Fibroblast of mammary gland (primary cell): Measurements from ENCODE around the gene OSBPL5.

Experiments
- DNase-seq: peaks from one replicate; pipeline ENCODE4 v3.0.0-alpha.2; 2010; ENCODE audit warnings: low read depth
- H3K4me3 ChIP-seq: 2 replicates; pipeline ENCODE4 v1.5.1; 2011; ENCODE audit warnings: low read depth, mild to moderate bottlenecking, low read length, moderate library complexity; ENCODE audit not compliant: control insufficient read depth
- TF ChIP-seq, protein P1 (sequence below): conservative IDR thresholded peaks from 2 replicates; pipeline ENCODE4 v1.5.1; 2011; ENCODE audit warnings: low read depth, low read length, inconsistent platforms; ENCODE audit not compliant: control insufficient read depth, insufficient read depth

The OSBPL5 gene

GRCh38 chr11:3166268-3167142 lies 1.4 kb upstream of the OSBPL5 start:
- no peak overlapping the region for H3K4me3 ChIP-seq
- DNase-seq: no peak
- TF ChIP-seq, protein P1, sequence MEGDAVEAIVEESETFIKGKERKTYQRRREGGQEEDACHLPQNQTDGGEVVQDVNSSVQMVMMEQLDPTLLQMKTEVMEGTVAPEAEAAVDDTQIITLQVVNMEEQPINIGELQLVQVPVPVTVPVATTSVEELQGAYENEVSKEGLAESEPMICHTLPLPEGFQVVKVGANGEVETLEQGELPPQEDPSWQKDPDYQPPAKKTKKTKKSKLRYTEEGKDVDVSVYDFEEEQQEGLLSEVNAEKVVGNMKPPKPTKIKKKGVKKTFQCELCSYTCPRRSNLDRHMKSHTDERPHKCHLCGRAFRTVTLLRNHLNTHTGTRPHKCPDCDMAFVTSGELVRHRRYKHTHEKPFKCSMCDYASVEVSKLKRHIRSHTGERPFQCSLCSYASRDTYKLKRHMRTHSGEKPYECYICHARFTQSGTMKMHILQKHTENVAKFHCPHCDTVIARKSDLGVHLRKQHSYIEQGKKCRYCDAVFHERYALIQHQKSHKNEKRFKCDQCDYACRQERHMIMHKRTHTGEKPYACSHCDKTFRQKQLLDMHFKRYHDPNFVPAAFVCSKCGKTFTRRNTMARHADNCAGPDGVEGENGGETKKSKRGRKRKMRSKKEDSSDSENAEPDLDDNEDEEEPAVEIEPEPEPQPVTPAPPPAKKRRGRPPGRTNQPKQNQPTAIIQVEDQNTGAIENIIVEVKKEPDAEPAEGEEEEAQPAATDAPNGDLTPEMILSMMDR: no peak

GRCh38 chr11:3165916-3166267 lies 782 bp upstream of the OSBPL5 start:
- TF ChIP-seq, protein P1: no peak
- H3K4me3 ChIP-seq: no peak overlapping the region
- DNase-seq: no peak

DNA sequence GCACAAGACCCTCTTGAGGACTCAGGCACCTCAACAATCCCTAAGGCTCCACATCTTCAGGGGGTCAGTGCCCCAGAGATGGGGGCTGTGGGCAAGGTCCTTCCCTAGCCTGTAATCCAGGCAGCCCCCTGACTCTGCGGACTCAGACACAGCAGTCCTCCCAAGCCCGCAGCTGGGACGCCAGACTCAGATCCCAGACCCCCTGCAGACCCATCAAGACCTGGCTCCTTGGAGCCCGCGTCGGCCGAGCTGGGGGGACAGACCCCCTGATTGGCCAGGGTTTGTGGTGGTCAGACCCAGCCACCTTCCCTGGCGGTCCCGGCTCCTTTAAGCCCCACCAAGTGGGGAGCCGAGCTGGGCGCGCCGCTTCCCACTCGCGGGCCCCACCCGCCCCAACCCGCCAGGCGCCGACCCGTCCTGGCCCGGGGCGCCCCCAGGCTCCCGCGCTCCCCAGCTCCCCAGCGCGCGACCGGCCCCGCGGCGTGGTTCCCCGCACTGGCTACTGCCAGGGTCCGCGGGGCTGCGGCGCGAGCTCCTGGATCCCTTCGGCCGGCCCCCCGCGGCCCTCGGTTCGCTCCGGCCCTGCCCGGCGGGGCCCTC lies 458 bp downstream of the OSBPL5 start:
- DNase-seq: no peak
- TF ChIP-seq, protein P1: no peak
- H3K4me3 ChIP-seq: peak overlapping the region; percentile 83

DNA sequence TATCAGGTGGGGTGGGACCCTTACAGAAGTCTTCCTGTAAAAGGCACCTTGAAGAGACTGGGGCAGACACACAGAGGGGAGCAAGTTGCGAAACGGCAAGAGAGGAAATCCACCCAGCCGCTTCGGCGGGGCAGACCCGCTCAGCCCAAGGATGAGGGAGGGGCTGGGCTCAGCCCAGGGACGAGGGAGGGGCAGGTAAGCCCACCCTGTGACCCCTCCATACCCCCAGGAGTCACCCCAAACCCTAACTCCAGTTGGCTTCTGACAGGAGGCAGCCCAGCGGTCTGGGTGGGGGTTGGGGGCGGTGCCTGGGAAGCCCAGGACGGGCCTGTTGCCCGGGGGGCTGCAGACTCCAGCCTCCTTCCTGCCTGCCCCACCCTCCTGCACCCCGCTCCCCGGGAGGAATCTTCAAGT lies 965 bp downstream of the OSBPL5 start:
- TF ChIP-seq, protein P1: no peak
- no peak for DNase-seq
- H3K4me3 ChIP-seq: peak overlapping the region; percentile 83

GRCh38 chr11:3163241-3163981 lies 1.7 kb downstream of the OSBPL5 start:
- peak overlapping the region; percentile 83 for H3K4me3 ChIP-seq
- DNase-seq: no peak
- TF ChIP-seq, protein P1: no peak

- no peak overlapping the region for H3K4me3 ChIP-seq
- DNase-seq: no peak
- TF ChIP-seq, protein P1: no peak
Measured at GRCh38 chr11:3162410-3163240, 2.5 kb downstream of the OSBPL5 start.
